Eye (tissue), 1 donor: ENCODE data around the gene PYGB.

Experiments used
- DNase-seq: peaks from one replicate; pipeline ENCODE4 v3.0.0-alpha.2; 2015

PYGB gene

GRCh38 chr20:25283221-25283951 is 35.5 kb downstream of the PYGB start:
- no peak for DNase-seq

GRCh38 chr20:25284131-25284601 is 36.3 kb downstream of the PYGB start:
- DNase-seq, result no peak

GRCh38 chr20:25285091-25285647 is 37.3 kb downstream of the PYGB start:
- peak; percentile 93 for DNase-seq

- no peak for DNase-seq
Measured at GRCh38 chr20:25285856-25286798, 38.2 kb downstream of the PYGB start.

- DNase-seq, result no peak
Measured at GRCh38 chr20:25286917-25287316, 39.0 kb downstream of the PYGB start.

- DNase-seq, result no peak
Measured at GRCh38 chr20:25287631-25288290, 39.9 kb downstream of the PYGB start.

- DNase-seq, result no peak
Measured at GRCh38 chr20:25288291-25289181, 40.7 kb downstream of the PYGB start.

- DNase-seq, result no peak
Measured at GRCh38 chr20:25289886-25290597, 42.2 kb downstream of the PYGB start.

- DNase-seq, result no peak
Measured at GRCh38 chr20:25290646-25291431, 43.0 kb downstream of the PYGB start.

GRCh38 chr20:25291432-25292133 is 43.7 kb downstream of the PYGB start:
- peak; percentile 14 for DNase-seq

- no peak for DNase-seq
Measured at GRCh38 chr20:25292176-25292891, 44.4 kb downstream of the PYGB start.

- DNase-seq, result no peak
Measured at GRCh38 chr20:25293507-25293906, 45.6 kb downstream of the PYGB start.

GRCh38 chr20:25293910-25294458 is 46.1 kb downstream of the PYGB start:
- DNase-seq, result peak; percentile 6

GRCh38 chr20:25294459-25295385 is 46.8 kb downstream of the PYGB start:
- DNase-seq, result peak; percentile 81

- DNase-seq, result no peak
Measured at GRCh38 chr20:25295386-25296093, 47.7 kb downstream of the PYGB start.
